ENCODE results near the gene RAD54L. TPM values are rescaled to one million over a fixed set of nuclear protein-coding genes. Genes with fewer than 3 reads are reported as not detected.
"Not testable (repeated sequence)": the region's sequence is repeated elsewhere in the genome, so short reads cannot be mapped to it uniquely, and the experiment has no call there.

The RAD54L gene
- total and polyA plus RNA-seq, 2 experiments from 2014 or later: 4.2 to 6.2 TPM

GRCh38 chr1:46220808-46221207, 26.8 kb upstream of the RAD54L start:
- DNase-seq (ENCODE audit: low spot score): no peak
- Histone ChIP-seq H3K9me3 (ENCODE audit: low read depth) (no peaks in the 10 kb centered on the region), H3K36me3 (replicated peaks; ENCODE audit: insufficient read depth, low read depth) (no peaks in the 10 kb centered on the region), H2AFZ (no peak overlapping the region), H3K9me2 (replicated peaks; ENCODE audit: insufficient read depth) (no peaks in the 10 kb centered on the region), H3K4me1 (ENCODE audit: insufficient read depth) (no peaks in the 10 kb centered on the region), H3K79me2 (no peaks in the 10 kb centered on the region), H3K27ac (no peak overlapping the region), H3K27me3 (no peaks in the 10 kb centered on the region), H3K4me3 (no peak overlapping the region), H4K20me1 (ENCODE audit: insufficient read depth, poor library complexity, severe bottlenecking) (no peaks in the 10 kb centered on the region), H3K4me2 (no peak overlapping the region)
- WGBS (ENCODE audit: low lambda C conversion rate, missing lambda C conversion rate): 91% methylated on average over 3 of the region's 3 CpGs
- TF ChIP-seq EZH2phosphoT487 (IDR thresholded peaks at IDR 0.05; ENCODE audit: low read depth, severe bottlenecking, unreplicated experiment) (no peak), CTCF (IDR thresholded peaks at IDR 0.05; ENCODE audit: poor library complexity) (no peak), EZH2 (IDR thresholded peaks at IDR 0.05; ENCODE audit: borderline replicate concordance) (no peak)

DNA sequence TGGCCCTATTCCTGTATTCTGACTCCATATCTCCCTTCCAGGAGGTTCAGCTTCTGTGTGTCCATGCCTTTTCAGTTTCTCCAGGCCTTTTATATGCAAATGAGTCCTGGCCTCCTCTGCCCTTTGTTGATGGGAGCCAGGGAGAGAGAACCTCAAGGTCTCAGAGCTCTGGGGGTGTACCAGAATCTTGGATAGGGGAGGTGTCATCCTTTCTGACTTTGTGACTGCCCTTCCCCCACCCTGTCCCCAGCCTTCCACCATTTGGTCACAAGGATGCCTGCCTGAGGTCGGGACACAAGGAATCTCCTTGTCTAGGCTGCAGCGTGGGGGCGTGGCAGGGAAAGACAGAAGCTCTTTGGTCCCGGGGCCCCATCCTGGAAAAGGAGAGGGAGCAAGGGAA, 25.8 kb upstream of the RAD54L start:
- H3K9me3 ChIP-seq (ENCODE audit: low read depth): no peaks in the 10 kb centered on the region
- peak; percentile 49 for DNase-seq (ENCODE audit: low spot score)
- TF ChIP-seq CTCF (IDR thresholded peaks at IDR 0.05; ENCODE audit: poor library complexity) (no peak), EZH2phosphoT487 (IDR thresholded peaks at IDR 0.05; ENCODE audit: low read depth, severe bottlenecking, unreplicated experiment) (no peak), EZH2 (IDR thresholded peaks at IDR 0.05; ENCODE audit: borderline replicate concordance) (no peak)
- H2AFZ ChIP-seq: no peak overlapping the region
- H3K9me2 ChIP-seq (replicated peaks; ENCODE audit: insufficient read depth): no peaks in the 10 kb centered on the region
- WGBS (ENCODE audit: low lambda C conversion rate, missing lambda C conversion rate): 26% methylated on average over 4 of the region's 4 CpGs
- H4K20me1 ChIP-seq (ENCODE audit: insufficient read depth, poor library complexity, severe bottlenecking): no peaks in the 10 kb centered on the region
- H3K4me1 ChIP-seq (ENCODE audit: insufficient read depth): no peaks in the 10 kb centered on the region
- no peak overlapping the region for H3K4me3 ChIP-seq
- H3K36me3 ChIP-seq (replicated peaks; ENCODE audit: insufficient read depth, low read depth): no peaks in the 10 kb centered on the region
- no peak overlapping the region for H3K27ac ChIP-seq
- H3K79me2 ChIP-seq: no peaks in the 10 kb centered on the region
- H3K4me2 ChIP-seq: no peak overlapping the region
- H3K27me3 ChIP-seq: no peaks in the 10 kb centered on the region

DNA sequence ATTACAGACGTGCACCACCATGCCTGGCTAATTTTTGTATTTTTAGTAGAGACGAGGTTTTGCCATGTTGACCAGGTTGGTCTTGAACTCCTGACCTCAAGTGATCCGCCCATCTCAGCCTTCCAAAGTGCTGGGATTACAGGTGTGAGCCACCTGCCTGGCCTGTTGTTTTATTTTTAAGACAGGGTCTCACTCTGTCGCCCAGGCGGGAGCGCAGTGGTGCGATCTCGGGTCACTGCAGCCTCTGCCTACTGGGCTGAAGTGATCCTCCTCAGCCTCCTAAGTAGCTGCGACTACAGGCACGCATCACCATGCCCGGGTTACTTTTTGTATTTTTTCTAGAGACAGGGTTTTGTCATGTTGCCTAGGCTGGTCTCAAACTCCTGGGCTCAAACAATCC, 24.5 kb upstream of the RAD54L start:
- not testable (repeated sequence) for H3K9me3 ChIP-seq (ENCODE audit: low read depth); H3K4me2 ChIP-seq; H3K27ac ChIP-seq; H3K27me3 ChIP-seq; H3K4me1 ChIP-seq (ENCODE audit: insufficient read depth); H3K79me2 ChIP-seq; H2AFZ ChIP-seq; H4K20me1 ChIP-seq (ENCODE audit: insufficient read depth, poor library complexity, severe bottlenecking); H3K4me3 ChIP-seq; H3K9me2 ChIP-seq (replicated peaks; ENCODE audit: insufficient read depth); H3K36me3 ChIP-seq (replicated peaks; ENCODE audit: insufficient read depth, low read depth); DNase-seq (ENCODE audit: low spot score)
- WGBS (ENCODE audit: low lambda C conversion rate, missing lambda C conversion rate): 87% methylated on average over 11 of the region's 11 CpGs

DNA sequence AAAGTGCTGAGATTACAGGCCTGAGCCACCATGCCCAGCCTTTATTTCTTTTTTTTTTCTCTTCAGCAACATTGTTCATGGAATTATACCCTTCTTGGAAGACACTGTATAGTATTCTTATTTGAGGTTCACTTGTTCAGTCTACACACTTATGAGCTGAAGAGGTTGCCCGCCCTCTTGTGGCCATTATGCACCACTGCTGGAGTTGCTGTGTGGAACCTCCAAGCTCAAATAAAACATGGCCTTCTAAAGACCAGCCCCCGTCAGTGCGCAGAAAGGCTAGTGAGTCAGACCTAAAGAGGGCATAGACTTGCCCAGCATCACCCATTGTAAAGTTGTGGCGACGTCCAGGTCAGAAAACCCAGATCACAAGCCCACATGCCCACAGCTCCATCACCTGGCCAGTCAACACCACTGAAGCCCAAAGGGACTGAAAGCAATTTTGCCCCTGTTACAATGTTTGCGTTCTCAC, 24.1 kb upstream of the RAD54L start:
- Histone ChIP-seq H3K36me3 (replicated peaks; ENCODE audit: insufficient read depth, low read depth) (no peaks in the 10 kb centered on the region), H3K4me1 (ENCODE audit: insufficient read depth) (no peaks in the 10 kb centered on the region), H3K9me2 (replicated peaks; ENCODE audit: insufficient read depth) (no peaks in the 10 kb centered on the region), H4K20me1 (ENCODE audit: insufficient read depth, poor library complexity, severe bottlenecking) (no peaks in the 10 kb centered on the region), H2AFZ (peak overlapping the region; percentile 11), H3K4me2 (no peak overlapping the region), H3K27ac (no peak overlapping the region), H3K27me3 (no peaks in the 10 kb centered on the region), H3K9me3 (ENCODE audit: low read depth) (no peaks in the 10 kb centered on the region), H3K4me3 (no peak overlapping the region), H3K79me2 (no peaks in the 10 kb centered on the region)
- TF ChIP-seq EZH2phosphoT487 (IDR thresholded peaks at IDR 0.05; ENCODE audit: low read depth, severe bottlenecking, unreplicated experiment) (no peak), CTCF (IDR thresholded peaks at IDR 0.05; ENCODE audit: poor library complexity) (peak; percentile 97)
- peak; percentile 91 for DNase-seq (ENCODE audit: low spot score)
- 15% methylated on average over 6 of the region's 6 CpGs for WGBS (ENCODE audit: low lambda C conversion rate, missing lambda C conversion rate)

Data from hepatocyte (in vitro differentiated cells).